Suppressor macrophage (primary cell): ENCODE data around the gene SAT2.
A peak's percentile ranks its signal among the peaks of the same experiment; 100 is the strongest.
"Not testable (repeated sequence)": the region's sequence is repeated elsewhere in the genome, so short reads cannot be mapped to it uniquely, and the experiment has no call there.

ENCODE experiments used
- DNase-seq, 4 experiments: peaks; one replicate each; pipeline ENCODE4 v3.0.0-alpha.2; 2020 to 2022
- total RNA-seq, 17 experiments: gene quantifications; one replicate each; lab custom pipeline; 2026; ENCODE audit warnings: mixed read lengths in 6 of 17, inconsistent platforms in 3 of 17; lab: John Stamatoyannopoulos, UW

SAT2 gene
- total RNA-seq = 17.5 to 40.4 (median 29.0) reads per million in 17 experiments

DNA sequence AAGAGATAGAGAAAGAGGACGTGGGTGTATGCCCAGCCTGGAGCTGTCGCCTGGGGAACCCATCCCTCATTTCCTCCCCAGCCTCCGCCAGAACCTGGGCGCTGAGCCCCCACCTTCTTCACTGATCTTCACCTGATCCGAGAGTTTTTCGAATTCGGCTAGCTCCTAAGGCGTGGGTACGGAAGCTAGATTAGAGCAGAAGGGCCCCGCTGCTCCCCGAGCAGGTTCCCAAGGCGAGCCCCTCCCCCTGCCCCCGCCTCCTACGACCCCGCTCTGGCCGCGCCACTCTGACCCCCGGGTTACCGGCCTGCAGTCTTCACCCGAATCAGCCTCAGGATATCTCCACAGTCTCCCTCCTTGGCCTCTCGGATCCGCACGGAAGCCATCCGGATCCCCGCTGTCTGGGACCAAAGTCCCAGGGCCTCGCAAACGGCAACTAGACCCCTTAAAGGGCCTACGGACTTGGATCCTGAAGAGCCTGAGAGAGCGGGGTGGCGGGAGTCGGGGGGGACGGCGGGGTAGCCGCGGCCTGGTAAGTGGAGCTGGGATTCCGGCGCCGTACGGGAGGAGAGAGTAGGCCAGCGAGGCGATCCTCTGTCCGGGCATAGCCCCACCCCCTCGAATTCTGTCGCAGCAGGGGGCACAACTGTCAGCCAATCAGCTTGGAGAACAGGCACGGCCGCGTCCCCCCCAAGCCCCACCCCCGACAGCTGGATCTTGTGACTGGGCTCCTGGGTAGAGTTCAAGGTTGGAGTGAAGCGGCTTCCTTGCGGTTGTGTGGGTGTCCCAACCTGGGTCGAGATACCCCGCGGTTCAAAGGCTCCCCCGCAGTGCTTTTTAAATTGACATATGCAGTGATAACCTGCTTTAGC lies at the start of gene SAT2:
TSS of gene SAT2 (minus strand) at position 572 of the 872 bp plus-strand sequence. CDS start at position 386, 186 bp downstream.
- DNase-seq = peak; percentile 91 to 96 (median 94)

GRCh38 chr17:7676533-7676932 lies 48.9 kb upstream of the SAT2 start:
- DNase-seq = no peak

GRCh38 chr17:7674934-7675333 lies 47.3 kb upstream of the SAT2 start:
- DNase-seq = no peak

- DNase-seq = peak; percentile 51 to 61 (median 58)
Measured at GRCh38 chr17:7673239-7673638, 45.6 kb upstream of the SAT2 start.

DNA sequence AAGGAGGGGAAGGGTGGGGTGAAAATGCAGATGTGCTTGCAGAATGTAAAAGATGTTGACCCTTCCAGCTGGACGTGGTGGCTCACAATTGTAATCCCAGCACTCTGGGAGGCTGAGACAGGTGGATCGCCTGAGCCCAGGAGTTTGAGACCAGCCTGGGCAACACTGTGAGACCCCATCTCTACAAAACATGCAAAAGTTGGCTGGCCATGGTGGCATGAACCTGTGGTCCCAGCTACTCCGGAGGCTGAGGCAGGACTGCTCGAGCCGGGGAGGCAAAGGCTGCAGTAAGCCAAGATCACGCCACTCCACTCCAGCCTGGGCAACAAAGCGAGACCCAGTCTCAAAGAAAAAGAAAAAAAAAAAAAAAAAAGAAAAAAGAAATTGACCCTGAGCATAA lies 40.9 kb upstream of the SAT2 start:
- no peak for DNase-seq

DNA sequence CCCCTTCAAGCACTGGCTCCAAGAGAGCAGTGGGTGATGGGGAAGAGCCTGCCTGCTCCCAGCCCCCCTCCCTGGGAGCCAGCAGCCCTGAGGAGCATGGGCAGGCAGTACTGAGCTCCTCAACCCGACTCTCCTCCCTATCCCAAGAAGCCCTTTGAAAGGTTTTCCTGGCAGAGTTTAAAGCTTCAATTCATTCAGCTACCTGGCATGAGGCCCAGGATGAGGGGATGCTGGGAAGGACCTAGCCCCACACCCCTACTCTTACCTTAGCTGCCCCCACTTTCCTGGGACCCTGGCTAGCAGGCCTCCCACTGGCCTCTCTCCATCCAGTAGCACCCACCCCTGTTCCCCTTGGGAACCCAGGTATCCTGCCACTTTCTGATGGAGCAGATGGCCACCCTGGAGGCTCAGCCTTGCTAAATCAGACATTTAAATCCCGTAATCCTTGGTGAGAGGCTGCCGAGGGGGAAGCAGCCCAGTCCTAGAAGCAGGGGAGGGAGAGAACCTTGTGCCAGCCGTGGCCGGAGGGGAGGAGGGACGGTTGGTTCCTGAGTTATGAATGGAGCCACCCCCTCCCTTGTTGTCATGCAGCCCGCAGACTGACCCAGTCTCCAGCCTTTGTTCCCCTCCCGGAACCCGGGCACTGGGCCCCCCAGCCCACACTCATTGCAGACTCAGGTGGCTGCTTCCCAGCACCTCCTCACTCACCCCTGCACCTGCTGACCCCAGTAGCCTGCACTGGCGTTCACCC lies 40.2 kb upstream of the SAT2 start:
- no peak for DNase-seq

- peak in 1 of 4 experiments; percentile 27 for DNase-seq
Measured at GRCh38 chr17:7656958-7657609, 29.5 kb upstream of the SAT2 start.

GRCh38 chr17:7655541-7655840 lies 27.9 kb upstream of the SAT2 start:
- DNase-seq = no peak

DNA sequence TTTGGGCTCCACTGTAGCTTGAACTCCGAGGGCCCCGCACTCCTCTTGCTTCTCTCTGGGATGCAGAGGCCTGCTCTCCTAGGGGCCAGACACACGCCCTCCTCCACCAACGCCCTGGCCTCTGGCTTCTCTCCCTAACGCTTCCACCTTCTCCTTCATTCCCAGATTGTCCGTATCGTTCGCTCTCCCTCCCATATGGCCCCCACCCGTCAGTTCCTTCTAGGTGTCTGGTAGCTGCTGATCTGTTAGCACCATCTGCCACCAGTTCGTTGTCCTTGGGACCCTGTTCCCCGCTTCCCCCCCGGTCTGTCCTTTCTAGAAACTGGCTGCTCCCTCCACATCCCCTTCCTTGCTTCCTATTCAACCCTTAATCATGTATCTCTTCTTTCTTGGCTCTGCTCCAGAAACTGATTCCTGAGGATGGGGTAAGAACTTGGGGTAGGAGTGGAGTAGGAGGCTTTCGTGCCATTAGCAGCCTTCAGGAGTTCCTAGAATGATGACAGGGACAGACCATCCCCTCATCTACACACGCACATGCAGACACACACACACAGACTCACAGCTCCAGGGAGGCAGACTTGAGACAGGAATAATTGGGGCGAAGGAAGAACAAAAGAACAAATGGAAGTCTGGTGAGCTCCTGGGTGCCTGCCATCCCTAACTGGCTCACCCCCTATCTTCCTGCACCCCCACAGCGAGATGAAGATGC lies 27.4 kb upstream of the SAT2 start:
- no peak for DNase-seq

DNA sequence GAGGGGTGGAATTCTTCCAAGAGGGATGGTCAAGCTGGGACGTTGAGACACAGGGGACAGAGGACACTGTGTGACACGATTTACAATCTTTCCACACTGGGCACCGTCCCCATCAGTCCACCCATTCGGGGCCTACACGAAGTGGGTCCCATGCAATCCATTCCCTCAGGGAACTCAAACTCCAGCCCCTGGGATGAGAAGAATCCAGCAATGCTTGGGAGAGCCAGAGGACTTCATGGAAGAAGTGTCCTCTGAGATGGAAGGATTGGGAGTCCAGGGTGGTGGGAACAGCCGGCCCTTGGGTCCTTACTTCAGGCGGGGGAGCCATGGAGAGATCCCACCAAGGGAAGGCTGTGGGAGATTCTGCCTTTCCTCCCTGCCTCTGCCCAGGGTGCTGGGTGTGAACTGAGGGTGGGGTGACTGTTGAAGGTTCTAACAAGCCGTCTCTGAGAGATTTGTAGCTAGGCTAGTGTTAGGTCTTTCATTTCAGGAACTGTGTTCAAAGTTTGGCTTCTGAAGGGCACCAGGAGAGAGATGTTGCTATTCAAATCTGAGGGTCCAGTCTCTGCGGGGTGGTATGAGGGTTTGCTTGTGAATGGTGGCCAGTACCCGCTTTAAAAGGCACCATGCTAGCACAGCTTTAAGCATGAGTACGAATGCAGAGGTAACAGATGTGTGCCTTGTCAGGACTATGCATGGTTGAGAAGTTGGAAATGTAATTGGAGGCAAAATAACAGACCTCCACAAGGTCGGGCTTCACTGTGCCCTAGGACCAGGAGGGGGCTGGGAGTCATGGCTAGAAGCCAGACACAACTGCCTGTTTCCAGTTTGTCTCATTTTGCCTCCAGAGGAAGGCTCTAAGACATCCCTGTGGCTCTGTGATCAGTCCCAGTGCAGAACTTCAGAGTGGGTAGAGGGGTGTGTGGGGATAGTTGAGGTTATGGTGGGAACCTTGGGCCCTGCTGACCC lies 25.1 kb upstream of the SAT2 start:
- no peak for DNase-seq

GRCh38 chr17:7651665-7652387 lies 24.2 kb upstream of the SAT2 start:
- DNase-seq = no peak

- no peak for DNase-seq
Measured at GRCh38 chr17:7651097-7651664, 23.6 kb upstream of the SAT2 start.

- DNase-seq = peak; percentile 44 to 71 (median 62)
Measured at GRCh38 chr17:7650509-7651096, 23.0 kb upstream of the SAT2 start, which contains the start of gene ATP1B2. ATP1B2 (plus strand) TSS chr17:7650926; CDS start chr17:7651519, 593 bp downstream.

DNA sequence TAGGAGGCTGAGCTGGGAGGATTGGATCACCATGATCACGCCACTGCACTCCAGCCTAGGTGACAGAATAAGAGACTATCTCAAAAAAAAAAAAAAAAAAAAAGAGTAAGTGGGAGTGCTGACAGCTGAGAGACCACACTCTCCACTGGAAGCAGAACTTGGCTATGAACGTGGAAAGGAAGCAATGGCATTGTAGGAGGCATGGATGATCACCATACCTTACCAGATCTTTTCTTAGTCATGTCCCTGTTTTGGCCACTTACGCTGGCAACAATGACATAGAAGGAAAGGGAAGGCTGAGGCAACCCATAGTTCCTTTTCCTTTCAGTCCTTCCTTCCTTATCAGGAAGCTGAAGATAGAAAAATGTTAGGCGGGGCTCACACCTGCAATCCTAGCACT lies 19.4 kb upstream of the SAT2 start:
- peak; percentile 55 to 83 (median 58) for DNase-seq

DNA sequence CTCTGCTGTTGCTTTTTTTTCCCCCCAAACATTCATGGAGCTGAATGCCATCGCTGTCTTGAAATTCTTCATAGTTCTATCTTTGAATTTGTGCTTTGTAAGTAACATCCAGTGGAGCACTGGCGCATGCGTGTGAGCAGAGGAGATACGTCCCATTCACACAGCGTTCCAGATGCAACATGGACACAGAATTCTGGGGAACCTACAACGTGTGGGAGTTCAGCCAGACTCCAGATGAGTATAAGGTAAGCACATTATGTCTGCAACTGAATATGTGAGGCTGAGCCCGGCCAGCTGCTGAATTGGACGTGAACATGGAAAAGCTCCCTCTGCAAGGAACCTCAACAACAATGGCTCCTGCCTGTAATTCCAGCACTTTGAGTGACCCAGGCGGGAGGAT lies 18.8 kb upstream of the SAT2 start:
- DNase-seq = no peak

- peak; percentile 47 to 79 (median 61) for DNase-seq
Measured at GRCh38 chr17:7644775-7645174, 17.2 kb upstream of the SAT2 start.

GRCh38 chr17:7641635-7642034 lies 14.0 kb upstream of the SAT2 start:
- not testable (repeated sequence) for DNase-seq

- no peak for DNase-seq
Measured at GRCh38 chr17:7640783-7641182, 13.2 kb upstream of the SAT2 start.

DNA sequence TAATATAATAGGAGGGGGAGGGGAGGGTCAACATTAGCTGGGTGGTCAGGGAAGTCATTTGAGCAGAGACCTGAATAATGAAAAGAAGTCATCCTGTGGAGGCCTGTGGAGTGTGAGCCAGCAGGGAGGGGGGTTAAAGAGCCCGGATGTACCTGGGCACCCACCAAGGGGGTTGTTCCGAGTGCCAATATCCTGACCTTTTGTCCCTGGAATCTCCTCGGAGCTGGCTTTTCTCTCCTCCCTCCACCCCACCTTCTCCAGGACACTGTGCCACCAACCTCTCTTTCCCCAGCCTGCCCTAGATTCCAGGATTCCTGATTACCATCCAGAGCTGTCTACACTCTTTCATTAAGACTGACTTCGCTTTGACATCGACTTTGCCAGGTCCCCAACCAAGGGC lies 8.5 kb upstream of the SAT2 start:
- DNase-seq = no peak

- peak; percentile 38 to 60 (median 48) for DNase-seq
Measured at GRCh38 chr17:7634384-7634783, 6.8 kb upstream of the SAT2 start.
